Keratinocyte (primary cell): Measurements from ENCODE around the gene TAS2R8.

Source experiments
- EZH2 ChIP-seq: IDR thresholded peaks from one replicate; pipeline ENCODE4 v1.6.1; 2012; ENCODE audit warnings: inconsistent platforms, mild to moderate bottlenecking, low read length, moderate library complexity
- TF ChIP-seq, protein P1 (sequence below), 3 experiments: IDR thresholded peaks in 1 of 3; conservative IDR thresholded peaks in 1 of 3; optimal IDR thresholded peaks in 1 of 3; 2 replicates in 2 of 3; 3 replicates in 1 of 3; pipeline versions ENCODE3 to v1.5.1; 2011; ENCODE audit warnings: low read length in 3 of 3, mild to moderate bottlenecking in 3 of 3, moderate library complexity in 2 of 3, control low read depth in 1 of 3, inconsistent platforms in 1 of 3; ENCODE audit not compliant: insufficient read depth in 2 of 3; ENCODE audit errors: extremely low read depth in 1 of 3

DNA sequence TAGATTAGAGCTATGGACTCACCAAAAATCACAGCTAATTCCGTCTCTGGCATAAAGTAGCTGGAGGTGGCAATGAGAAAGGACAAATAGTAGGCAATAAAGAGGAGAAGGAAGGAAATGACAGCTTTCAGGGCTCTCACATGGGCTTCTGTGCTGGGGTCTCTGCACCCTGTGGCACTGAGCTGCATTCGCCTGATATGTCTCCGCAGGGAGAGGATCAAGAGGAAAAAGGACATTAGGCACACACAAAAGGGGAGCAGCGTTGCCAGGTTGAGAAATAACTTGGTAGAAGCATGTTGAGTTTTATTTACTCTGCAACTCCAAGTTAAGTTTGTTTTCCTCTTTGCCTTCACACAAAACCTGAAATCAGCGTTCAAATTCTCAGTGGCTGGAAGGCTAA is 5.3 kb downstream of the TAS2R8 start:
- no peak for TF ChIP-seq EZH2
- TF ChIP-seq, protein P1, sequence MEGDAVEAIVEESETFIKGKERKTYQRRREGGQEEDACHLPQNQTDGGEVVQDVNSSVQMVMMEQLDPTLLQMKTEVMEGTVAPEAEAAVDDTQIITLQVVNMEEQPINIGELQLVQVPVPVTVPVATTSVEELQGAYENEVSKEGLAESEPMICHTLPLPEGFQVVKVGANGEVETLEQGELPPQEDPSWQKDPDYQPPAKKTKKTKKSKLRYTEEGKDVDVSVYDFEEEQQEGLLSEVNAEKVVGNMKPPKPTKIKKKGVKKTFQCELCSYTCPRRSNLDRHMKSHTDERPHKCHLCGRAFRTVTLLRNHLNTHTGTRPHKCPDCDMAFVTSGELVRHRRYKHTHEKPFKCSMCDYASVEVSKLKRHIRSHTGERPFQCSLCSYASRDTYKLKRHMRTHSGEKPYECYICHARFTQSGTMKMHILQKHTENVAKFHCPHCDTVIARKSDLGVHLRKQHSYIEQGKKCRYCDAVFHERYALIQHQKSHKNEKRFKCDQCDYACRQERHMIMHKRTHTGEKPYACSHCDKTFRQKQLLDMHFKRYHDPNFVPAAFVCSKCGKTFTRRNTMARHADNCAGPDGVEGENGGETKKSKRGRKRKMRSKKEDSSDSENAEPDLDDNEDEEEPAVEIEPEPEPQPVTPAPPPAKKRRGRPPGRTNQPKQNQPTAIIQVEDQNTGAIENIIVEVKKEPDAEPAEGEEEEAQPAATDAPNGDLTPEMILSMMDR (optimal IDR thresholded peaks at IDR 0.05 in 1 of 3, IDR thresholded peaks at IDR 0.05 in 1 of 3, conservative IDR thresholded peaks at IDR 0.05 in 1 of 3; ENCODE audit: extremely low read depth in 1 of 3, insufficient read depth in 2 of 3, low read length in 3 of 3): no peak
